NCI-H69 (cell line): ENCODE data around the gene SNORC.

Experiments
- DNase-seq: peaks from one replicate; lab custom pipeline; 2025; lab: John Stamatoyannopoulos, UW

SNORC gene

GRCh38 chr2:232869138-232870017, 686 bp upstream of the SNORC start:
- DNase-seq = no peak

DNA sequence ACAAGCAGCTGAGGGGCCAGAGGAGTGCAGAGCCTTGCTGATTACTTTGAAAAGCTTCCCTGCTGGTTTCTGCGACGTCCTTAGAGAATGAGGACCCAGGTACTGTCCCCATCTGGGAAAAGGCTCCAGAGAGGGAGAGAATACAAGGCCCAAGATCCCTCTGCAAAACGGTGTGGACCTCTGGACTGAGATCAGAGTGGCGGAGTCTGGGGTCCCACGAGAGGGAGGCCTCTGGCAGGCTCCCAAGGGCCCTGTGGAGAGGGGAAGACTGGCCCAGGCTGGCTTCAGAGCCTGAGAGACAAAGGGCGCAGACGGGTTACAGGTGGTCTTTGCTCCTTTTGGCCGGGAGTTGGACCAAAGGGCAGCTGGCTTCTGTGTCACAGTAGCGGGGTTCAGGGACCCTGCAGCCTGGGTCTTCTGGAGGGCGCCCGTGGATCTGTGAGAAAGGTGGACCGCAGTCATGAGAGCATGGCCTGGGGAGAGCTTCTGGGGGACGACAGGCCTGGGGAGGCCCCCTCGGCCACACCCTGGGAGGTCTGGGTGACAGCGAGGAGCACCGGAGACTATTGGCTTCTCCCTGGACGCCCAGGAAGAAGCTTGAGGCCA, 805 bp downstream of the SNORC start:
- DNase-seq = no peak

DNA sequence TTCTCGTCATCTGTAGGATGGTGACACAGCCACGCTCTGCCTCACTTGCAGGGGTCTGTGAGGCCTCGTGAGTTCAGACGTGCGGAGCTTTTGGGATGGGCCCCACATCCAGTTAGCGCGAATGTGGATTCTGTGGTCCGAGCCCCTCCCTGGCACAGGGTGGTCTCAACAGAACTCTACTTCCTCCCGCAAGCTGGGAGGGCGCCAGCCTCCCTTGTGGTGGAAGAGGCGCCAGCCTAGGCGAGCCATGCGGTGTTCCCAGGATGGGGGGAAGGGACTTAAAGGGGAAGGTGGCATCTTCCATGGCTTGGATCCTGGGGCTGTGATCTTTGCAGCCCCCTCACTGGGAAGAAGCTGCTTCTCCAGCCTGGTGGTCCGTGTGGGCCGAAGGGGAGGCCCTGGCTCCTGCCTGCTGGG, 1.4 kb downstream of the SNORC start:
- no peak for DNase-seq

DNA sequence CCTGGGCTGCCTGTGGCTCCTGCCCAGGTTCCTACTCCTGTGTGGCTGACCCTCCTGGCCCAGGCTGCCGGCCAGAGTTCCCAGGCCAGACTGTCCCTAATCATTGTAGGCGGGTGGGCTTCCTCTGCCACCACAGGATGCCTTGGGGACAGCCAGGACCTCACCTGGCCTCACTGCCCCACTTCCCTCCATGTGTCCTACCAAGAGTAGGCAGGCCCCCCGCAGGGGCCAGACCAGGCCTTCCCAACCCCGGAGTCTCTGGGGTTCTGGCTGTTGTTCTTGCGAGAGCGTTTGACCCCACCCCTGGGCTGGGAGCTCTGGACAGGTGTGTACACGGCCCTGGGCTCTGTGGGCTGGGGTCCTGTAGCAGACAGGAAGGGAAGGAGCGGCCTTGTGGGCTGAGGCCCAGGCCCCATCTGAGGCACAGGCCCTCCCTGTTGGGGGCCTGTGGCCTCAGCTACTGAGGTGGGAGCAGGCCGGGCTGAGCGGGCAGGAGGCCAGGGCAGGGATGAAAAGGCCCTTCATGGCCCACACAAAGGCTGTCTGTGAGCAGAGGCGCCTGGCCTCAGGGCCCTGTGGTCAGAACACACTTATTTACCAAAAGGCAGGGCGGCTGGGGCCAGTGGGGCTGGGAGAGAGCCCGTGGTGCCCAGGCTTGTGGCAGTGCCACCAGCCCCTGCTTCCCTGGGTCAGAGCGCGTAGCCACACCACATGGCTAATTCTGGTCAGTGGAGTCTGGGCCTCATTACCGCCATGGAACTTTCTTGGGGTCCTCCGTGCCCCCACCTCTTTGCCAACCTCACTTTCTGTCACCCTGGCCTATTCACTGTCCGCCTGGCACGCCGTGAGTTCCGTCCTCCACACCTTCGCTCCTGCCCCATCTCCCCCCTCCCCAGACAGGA, 2.0 kb downstream of the SNORC start:
- no peak for DNase-seq

- DNase-seq = no peak
Measured at GRCh38 chr2:232872826-232873225, 2.8 kb downstream of the SNORC start.

GRCh38 chr2:232873292-232873908, 3.3 kb downstream of the SNORC start:
- no peak for DNase-seq

- DNase-seq = no peak
Measured at GRCh38 chr2:232873909-232874641, 4.0 kb downstream of the SNORC start.

- DNase-seq = no peak
Measured at GRCh38 chr2:232874677-232875223, 4.7 kb downstream of the SNORC start.

DNA sequence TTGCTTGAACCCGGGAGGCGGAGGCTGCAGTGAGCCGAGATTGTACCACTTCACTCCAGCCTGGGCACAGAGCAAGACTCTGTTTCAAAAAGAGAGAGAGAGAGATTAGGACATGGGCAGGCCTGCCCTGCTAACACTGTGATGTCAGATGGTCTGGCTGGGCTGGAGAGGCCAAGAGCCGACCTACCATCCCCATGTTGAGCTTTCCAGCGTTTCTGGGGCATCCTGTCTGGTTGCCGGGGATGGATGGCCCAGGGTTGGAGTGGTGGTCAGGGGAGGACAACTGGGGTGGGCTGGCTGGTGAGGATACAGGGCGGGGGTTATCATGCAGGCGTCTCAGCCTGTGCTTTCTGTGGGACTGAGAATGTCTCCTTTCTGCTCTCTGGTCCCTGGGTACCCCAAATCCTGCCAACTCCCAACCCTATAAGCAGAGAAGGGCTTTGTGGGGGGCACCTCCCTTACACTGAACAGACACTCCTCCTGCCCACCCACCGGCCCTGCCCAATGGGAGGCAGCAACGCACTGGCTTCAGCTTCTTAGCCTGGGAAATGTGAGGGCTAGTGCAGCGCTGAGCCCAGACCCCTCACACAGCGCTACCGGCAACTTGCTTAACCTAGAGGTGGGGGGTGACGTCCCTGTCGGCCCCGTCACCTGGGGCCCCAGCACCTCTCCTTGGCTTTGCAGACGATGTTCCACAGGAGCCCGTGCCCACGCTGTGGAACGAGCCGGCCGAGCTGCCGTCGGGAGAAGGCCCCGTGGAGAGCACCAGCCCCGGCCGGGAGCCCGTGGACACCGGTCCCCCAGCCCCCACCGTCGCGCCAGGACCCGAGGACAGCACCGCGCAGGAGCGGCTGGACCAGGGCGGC, 5.4 kb downstream of the SNORC start:
- DNase-seq = peak; percentile 16

GRCh38 chr2:232876161-232876977, 6.3 kb downstream of the SNORC start:
- peak; percentile 78 for DNase-seq

DNA sequence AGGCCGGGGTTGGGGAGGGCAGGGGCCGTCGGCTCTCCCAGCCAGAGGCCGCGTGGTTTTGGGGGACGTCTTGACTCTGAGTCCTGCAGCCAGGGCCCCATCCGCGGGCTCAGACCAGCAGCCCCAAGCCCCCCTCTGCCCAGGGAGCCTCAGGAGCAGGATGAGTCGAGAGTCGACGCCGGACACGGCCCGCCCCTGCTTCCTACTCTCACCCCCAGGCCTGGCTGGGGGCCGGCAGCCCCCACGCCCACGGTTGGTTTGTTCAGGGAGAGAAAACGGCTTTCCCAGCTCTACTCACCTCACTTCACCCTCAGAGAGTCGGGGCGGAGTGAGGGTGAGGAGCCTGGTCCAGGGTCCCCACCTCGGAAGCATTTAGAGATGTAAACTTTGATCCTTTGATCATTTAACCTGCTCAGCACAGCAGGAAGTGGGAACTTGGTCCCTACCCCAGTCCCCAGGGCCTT, 6.9 kb downstream of the SNORC start:
- no peak for DNase-seq

DNA sequence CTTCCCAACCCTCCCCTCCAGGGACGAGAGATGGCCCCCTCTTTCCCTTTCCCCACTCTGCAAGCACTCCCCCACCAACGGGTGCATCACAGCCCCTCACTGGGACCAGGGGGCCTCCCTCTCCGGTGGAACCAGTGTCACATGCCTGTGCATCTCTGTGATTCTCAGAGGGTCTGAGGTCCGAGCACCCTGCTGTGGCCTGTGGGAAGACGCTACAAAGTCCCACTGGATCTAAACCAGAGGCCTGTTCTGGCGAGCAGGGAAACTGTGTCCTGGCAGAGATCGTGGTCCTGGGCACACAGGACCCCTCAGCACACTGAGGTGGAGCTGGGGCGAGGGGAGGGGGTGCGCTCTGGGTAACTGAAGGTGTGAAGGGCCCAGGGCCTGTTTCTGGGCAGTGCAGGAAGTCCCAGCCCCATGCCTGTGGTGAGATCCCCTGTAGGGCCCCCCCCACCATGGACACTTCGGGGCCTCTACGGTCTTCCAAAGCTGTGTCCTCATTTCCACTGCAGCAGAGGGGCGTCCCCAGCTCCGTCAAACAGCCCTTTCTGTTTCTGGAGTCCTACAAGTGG, 8.0 kb downstream of the SNORC start:
- no peak for DNase-seq

DNA sequence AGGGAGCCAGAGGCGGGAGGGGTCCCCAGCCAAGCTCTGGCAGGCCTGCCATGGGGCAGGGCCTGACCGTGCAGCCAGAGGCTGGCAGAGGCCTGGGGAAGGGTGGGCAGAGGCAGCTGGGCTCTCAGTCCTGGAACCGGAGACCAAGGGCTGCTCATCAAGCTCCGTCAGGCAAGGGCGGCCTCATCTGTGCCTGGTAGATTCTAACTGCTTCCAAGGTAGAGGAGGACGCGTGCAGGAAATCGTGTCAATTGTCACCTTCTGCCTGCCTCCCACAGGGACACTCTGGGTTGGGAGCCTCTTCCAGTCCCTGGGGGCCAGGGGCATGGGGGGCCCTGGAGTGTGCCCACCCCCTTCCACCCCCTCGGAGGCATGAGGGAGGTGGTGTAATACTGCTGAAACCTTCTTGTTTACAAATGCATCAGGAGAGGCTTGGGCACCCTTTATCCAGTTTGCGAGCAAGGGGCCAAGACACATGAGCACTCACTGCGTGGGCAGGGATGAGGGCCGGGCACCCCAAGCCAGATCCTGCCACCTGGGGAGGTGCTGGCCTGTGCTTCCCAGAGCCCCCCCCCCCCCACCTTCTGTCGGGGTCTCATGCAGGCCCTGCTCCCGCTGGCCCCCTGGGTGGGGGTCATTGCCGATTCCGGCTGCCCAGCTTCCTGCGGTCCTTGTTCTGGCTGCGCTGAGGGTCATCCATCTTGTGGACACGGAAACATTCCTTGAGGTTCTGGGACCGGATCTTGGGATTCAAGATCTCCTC, 9.0 kb downstream of the SNORC start:
- no peak for DNase-seq

- no peak for DNase-seq
Measured at GRCh38 chr2:232879618-232880494, 9.8 kb downstream of the SNORC start.

GRCh38 chr2:232880764-232881351, 10.8 kb downstream of the SNORC start:
- DNase-seq = no peak

- DNase-seq = no peak
Measured at GRCh38 chr2:232882085-232882484, 12.0 kb downstream of the SNORC start.
